GM20431 (cell line): Measurements from ENCODE around the gene PLXNA4.

ENCODE experiments used
- in situ Hi-C: fragments of 300-500 bp; cut with MseI, MboI; formaldehyde crosslinking; loops from one replicate; pipeline ENCODE4 v1.15.0; 2020; ENCODE audit warnings: low sequenced_read_pairs; ENCODE audit not compliant: unreplicated experiment

Gene PLXNA4

DNA sequence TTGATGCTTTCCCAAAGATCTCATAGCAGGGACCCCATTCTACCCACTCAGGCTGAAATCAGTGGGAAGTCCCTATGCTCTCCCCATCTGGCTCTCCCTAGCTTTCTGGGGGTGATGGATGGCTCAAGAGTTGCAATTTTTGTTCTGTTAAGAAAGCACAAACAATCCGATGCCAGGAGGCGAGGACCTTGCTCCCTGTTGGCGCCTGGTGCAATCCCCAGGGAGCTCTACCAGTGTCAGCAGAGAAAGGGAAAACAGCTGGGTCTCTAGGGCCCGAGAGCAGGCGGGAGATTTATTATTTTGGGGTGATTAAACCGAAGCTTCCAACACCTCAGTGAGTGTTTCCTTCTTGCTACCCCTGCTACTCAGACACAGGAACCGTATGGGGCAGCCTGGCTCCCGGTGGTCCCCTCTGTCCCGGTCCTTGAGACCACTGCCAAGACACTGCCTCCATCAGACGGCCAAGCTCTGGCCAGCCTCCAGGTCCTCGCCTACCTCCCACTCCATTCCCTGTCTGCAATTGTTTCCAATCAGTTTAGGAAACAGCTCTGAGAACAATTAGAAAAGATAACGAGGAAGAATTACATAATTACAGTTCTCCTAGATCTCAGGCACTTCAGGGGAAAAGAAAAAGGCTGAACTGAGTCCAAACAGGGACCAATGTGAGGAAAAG is 147.9 kb downstream of the PLXNA4 start:
- in situ Hi-C loops: no loop called here

- in situ Hi-C loops: no loop called here
Observed at GRCh38 chr7:132425942-132426341, 150.3 kb downstream of the PLXNA4 start.

DNA sequence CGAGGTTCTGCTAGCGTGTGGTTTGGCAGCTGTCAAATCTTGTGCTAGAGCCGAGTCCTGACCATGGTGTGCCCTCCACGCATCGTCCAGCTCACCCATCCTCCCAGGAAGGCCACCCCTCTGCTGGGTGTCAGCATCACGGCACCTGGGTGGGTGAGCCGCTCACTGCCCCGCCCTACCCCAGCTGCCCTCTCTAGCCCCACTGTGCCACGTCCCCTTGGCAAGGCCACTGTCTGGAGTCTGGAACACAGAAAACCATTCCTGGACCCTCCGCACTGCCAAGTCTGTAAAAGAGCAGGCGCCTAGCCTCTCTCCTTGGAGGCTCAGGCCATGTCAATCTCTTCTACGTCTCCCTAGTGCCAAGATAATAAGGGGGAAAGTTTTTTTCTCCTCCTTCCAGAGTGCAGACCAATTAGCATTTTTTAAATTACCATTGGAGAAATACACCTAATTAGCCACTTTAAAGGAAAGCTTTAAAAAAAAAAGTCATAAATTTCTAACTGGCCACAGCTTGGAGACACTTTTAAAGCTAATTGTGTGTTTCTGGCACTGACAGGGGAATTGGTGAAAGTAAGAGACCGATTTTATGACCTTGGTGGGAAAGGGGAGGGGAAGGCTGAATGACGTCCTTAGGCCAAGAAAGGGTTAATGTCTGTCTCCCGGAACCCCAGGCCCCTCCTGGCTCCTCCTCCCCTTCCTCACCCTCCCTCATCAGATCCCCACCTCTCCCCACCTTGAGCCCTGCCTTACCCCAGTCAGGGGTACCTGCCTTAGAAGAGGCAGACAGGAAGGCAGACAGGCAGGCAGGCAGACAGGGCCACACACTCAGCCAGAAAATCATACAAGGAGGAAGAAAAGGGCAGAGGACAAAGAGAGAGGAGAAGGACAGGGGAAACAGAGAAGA is 151.2 kb downstream of the PLXNA4 start:
- in situ Hi-C loops: no loop called here

- in situ Hi-C loops: no loop called here
Observed at GRCh38 chr7:132424277-132424676, 152.0 kb downstream of the PLXNA4 start.

- in situ Hi-C loops: no loop called here
Observed at GRCh38 chr7:132423594-132424200, 152.6 kb downstream of the PLXNA4 start.

DNA sequence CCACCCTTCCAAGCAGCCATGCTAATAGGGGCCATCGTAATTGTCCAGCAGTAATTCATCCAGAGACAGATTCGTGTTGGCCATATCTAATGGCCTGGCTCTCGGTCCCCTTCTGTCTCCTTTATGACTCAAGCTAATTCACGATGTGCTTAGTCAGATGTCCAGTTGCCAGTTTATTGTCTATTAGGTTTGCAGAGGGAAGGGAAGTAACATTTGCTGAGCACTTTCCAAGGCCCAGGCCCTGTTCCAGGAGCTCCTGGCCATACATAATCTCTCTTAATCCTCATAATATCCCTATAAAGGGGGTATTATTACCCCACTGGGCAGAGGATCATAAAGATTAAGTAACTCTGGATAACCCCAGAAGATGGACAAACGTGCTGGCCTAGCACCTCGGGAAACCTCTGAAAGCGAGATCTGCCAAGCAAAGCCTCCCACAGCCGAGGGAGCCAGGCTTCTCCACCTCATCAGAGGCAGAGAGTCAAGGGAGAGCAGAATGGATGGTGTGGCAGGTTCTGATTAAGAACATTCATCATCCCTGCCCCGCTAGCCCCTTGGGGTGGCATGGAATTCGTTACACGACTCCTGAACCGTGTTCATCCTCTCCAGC is 153.7 kb downstream of the PLXNA4 start:
- in situ Hi-C loops: no loop called here

DNA sequence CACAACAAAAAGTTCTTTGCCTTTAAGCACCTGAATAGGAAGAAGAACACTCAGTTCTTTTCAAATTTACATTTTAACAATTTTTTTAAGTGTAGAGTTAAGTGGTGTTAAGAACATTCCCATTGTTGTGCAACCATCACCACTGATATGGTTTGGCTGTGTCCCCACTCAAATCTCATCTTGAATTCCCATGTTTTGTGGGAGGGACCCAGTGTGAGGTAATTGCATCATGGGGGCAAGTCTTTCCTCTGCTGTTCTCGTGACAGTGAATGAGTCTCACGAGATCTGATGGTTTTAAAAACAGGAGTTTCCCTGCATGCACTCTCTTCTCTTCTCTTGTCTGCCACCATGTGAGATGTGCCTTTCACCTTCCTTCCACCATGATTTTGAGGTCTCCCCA is 155.7 kb downstream of the PLXNA4 start:
- in situ Hi-C loops: no loop called here

GRCh38 chr7:132419542-132419941 is 156.7 kb downstream of the PLXNA4 start:
- in situ Hi-C loops: no loop called here

GRCh38 chr7:132418840-132419239 is 157.4 kb downstream of the PLXNA4 start:
- in situ Hi-C loops: no loop called here

- in situ Hi-C loops: no loop called here
Observed at GRCh38 chr7:132417103-132417906, 159.0 kb downstream of the PLXNA4 start.

DNA sequence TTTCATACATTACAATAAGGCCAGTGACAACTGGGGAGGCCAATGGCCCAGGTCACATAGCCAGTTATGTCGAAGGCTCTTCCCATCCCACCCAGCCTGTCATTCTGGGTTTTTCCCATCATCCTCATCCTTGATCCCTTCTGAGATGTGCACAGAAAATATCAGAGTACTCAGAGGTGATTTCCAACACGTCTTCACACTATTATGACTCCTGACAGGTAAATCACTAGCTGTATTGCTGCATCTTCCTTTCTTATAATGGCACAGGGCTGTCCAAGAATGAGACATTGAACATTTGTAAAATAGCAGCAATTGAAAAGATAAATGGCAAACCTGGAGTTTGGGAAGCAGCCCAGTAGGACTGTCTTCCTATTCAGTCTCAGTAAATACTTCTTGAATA is 159.9 kb downstream of the PLXNA4 start:
- in situ Hi-C loops: no loop called here

GRCh38 chr7:132415259-132415658 is 161.0 kb downstream of the PLXNA4 start:
- in situ Hi-C loops: no loop called here

GRCh38 chr7:132414857-132415256 is 161.4 kb downstream of the PLXNA4 start:
- in situ Hi-C loops: no loop called here

DNA sequence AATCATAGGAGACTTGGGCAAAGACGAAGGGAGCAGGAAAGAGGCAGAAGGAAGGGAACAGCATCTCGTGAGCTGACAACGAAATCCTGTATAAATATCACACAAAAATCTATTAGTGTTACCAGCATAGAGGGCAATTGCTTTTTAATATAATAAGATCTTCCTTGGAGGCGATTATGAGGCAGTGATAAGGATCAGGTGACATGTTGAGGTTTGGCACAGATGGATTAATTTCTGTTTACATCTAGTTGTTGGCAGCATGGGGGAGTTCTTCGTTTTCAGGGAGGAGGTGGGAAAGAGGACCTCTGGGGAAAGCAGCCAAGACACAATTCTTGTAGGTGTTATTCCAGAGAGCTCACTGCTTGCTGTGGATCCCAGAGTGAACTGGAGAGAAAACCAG is 163.8 kb downstream of the PLXNA4 start:
- in situ Hi-C loops: no loop called here

GRCh38 chr7:132410861-132411541 is 165.3 kb downstream of the PLXNA4 start:
- in situ Hi-C loops: no loop called here

DNA sequence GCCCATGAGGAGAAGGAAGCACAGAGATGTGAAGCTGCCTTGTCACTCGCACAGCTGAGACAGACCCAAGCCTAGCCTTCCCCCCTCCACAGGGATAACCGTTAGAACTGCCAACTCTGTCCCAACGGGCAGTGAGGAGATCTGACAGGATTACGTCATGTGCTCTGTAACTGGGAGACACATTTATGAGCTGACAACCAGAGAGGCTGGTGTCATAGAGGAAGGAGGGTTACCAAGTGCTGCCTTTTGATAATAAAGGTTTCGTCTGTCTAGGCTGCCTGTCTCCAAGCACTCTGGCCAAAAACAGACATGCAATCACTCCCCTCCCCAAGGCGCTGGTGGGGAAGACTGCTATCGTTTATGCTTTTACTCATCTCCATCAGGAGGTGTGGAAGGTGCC is 165.9 kb downstream of the PLXNA4 start:
- in situ Hi-C loops: no loop called here

DNA sequence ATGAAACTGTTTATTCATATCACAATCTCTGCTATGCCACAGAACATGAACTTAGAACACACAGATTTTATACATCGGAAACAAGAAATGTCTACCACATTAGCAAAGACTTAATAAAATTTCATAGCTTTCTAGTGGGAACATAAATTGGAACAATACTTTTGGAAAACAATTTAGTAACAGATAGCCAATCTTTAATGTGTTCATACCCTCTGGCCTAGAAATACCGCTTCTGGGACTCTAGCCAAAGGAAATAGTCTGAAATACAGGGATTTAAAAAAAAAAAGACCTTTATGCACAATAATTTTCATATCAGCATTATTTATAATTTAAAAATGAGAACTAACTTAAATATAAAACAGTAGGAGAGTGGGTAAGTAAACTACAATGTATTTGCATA is 168.5 kb downstream of the PLXNA4 start:
- in situ Hi-C loops: no loop called here

DNA sequence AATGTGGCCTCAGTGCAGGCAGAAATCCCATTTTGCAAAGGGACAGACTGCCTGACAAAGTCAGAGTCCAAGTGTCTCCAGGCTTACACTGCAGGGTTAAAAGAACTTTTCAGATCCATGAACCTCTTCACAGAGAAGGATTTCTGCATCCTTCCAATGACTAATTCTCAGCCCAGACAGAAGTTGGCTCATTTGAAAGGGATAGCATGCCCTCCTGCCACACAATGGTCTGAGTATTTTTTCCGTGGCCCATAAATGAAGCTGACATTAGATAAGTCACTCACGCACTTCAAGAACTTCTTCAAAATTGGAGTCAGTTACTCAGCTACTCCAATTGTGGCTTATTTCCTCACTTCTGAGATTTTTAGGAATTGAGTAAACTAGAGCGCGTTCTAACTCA is 170.2 kb downstream of the PLXNA4 start:
- in situ Hi-C loops: no loop called here

DNA sequence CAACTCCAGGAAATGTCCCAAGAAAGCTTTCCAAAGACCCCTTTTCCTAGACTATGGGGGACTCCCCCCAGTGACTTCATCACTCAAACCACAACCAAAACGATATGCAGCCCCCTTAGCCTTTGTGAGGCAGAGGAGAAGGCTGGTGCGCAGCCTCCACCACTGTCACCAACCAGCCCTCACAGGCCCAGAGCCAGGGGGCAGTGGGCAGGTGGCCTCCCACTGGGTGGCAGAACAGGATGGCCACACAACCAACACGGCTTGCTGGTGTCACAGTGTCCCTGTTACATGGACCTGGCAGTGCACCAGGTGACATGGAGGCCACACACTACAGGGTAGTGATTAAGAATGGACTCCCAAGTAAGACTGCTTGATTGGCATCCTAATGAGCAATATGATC is 172.0 kb downstream of the PLXNA4 start:
- in situ Hi-C loops: no loop called here
